HepG2 (cell line): Measurements from ENCODE around the gene TRABD. TPM values are rescaled to one million over a fixed set of nuclear protein-coding genes. Genes with fewer than 3 reads are reported as not detected.
A peak's percentile ranks its signal among the peaks of the same experiment; 100 is the strongest.

Source experiments
- DNMT3B ChIP-seq: conservative IDR thresholded peaks from 2 replicates; pipeline ENCODE4 v1.6.1; 2016; ENCODE audit warnings: missing biosample characterization, control low read depth
- ELF1 ChIP-seq: sonication (generic); formaldehyde crosslinking; IDR thresholded peaks from 2 replicates; pipeline ENCODE4 v1.4.0; 2020; ENCODE audit warnings: missing genetic modification reagents
- ERF ChIP-seq: IDR thresholded peaks from 2 replicates; pipeline ENCODE4 v1.6.1; 2018; ENCODE audit warnings: missing biosample characterization, missing genetic modification reagents
- FUBP1 ChIP-seq: sonication (generic); formaldehyde crosslinking; IDR thresholded peaks from 2 replicates; pipeline ENCODE4 v1.5.1; 2020; ENCODE audit warnings: missing genetic modification reagents, mild to moderate bottlenecking, borderline replicate concordance
- HIC2 ChIP-seq: sonication (generic); formaldehyde crosslinking; IDR thresholded peaks from 2 replicates; pipeline ENCODE4 v1.9.0; 2022; ENCODE audit warnings: low read depth, missing genetic modification reagents
- KLF11 ChIP-seq: IDR thresholded peaks from 2 replicates; pipeline ENCODE4 v1.6.1; 2016; ENCODE audit warnings: missing compliant biosample characterization
- MAFG ChIP-seq: sonication (generic); formaldehyde crosslinking; IDR thresholded peaks from 2 replicates; pipeline ENCODE4 v1.5.1; 2020; ENCODE audit warnings: mild to moderate bottlenecking, missing genetic modification reagents
- REST ChIP-seq, 2 experiments: IDR thresholded peaks; 2 replicates each; pipeline ENCODE4 v1.6.1; 2011 to 2012; ENCODE audit warnings: low read length in 2 of 2, borderline replicate concordance in 1 of 2, low read depth in 1 of 2, mild to moderate bottlenecking in 1 of 2, moderate library complexity in 1 of 2
- SAP130 ChIP-seq: IDR thresholded peaks from 2 replicates; pipeline ENCODE4 v1.6.1; 2016; ENCODE audit warnings: low read depth
- SMC3 ChIP-seq: IDR thresholded peaks from 2 replicates; pipeline ENCODE4 v1.6.1; 2011; ENCODE audit warnings: low read length, improper control_type of control experiment
- YY1 ChIP-seq: IDR thresholded peaks from 2 replicates; pipeline ENCODE4 v1.6.1; 2011; ENCODE audit warnings: low read length, low read depth, moderate library complexity, mild to moderate bottlenecking; ENCODE audit not compliant: insufficient read depth, insufficient replicate concordance
- ZNF281 ChIP-seq: sonication (generic); formaldehyde crosslinking; IDR thresholded peaks from 2 replicates; pipeline ENCODE4 v1.4.0; 2020; ENCODE audit warnings: missing genetic modification reagents, borderline replicate concordance
- ZNF296 ChIP-seq: sonication (generic); formaldehyde crosslinking; conservative IDR thresholded peaks from 2 replicates; pipeline ENCODE4 v1.5.0; 2020; ENCODE audit warnings: mild to moderate bottlenecking, missing genetic modification reagents
- ZNF468 ChIP-seq: sonication (generic); formaldehyde crosslinking; IDR thresholded peaks from 2 replicates; pipeline ENCODE4 v1.8.0; 2022; ENCODE audit warnings: mild to moderate bottlenecking, moderate library complexity, missing genetic modification reagents
- ZNF629 ChIP-seq: sonication (generic); formaldehyde crosslinking; conservative IDR thresholded peaks from 2 replicates; pipeline ENCODE4 v1.5.0; 2020; ENCODE audit warnings: missing genetic modification reagents
- ZNF772 ChIP-seq: sonication (generic); formaldehyde crosslinking; IDR thresholded peaks from 2 replicates; pipeline ENCODE4 v1.5.0; 2020; ENCODE audit warnings: mild to moderate bottlenecking, missing genetic modification reagents
- ZNF784 ChIP-seq: sonication (generic); formaldehyde crosslinking; IDR thresholded peaks from 2 replicates; pipeline ENCODE4 v1.5.1; 2020; ENCODE audit warnings: missing genetic modification reagents, mild to moderate bottlenecking, borderline replicate concordance
- ZNF841 ChIP-seq: sonication (generic); formaldehyde crosslinking; IDR thresholded peaks from 2 replicates; pipeline ENCODE4 v1.8.1; 2023; ENCODE audit warnings: missing genetic modification reagents, borderline replicate concordance
- polyA plus RNA-seq, 8 experiments: library from polyadenylated mRNA; depleted of rRNA in 3 of 8; stranded (reverse) in 7 of 8; unstranded in 1 of 8; fragments of >200 nt; fragmentation: Illumina TruSeq in 4 of 8; extraction: Trizol in 4 of 8; gene quantifications; 2 replicates each; pipeline versions ENCODE4 v1.2.1 to v1.2.3, GENCODE V29; 2011 to 2016; ENCODE audit warnings: low read depth in 4 of 8, missing spikeins in 1 of 8, mixed read lengths in 1 of 8; ENCODE audit not compliant: insufficient read depth in 1 of 8
- total RNA-seq, 5 experiments: library from RNA; depleted of rRNA; stranded (reverse); fragments of >200 nt; fragmentation: Illumina TruSeq; extraction: Trizol; gene quantifications; 2 replicates each; pipeline ENCODE4 v1.2.3, GENCODE V29; 2016; ENCODE audit warnings: low read depth in 1 of 5

The TRABD gene
- total and polyA plus RNA-seq, 2 of the 13 experiments (the other 11 are each of a cell fraction or from before 2014, with no cell fraction given): 21.5 to 28.9 TPM

- TF ChIP-seq ZNF468 (CRISPR knock-in tag) (peak; percentile 59; the same call in 1 of the 2 replicates), ELF1 (CRISPR knock-in tag) (no peak), ZNF296 (CRISPR knock-in tag) (no peak), DNMT3B (no peak), ZNF784 (0 out of 2 replicates have a peak, but pooled peaks have one; percentile 13), HIC2 (CRISPR knock-in tag) (0 out of 2 replicates have a peak, but pooled peaks have one; percentile 22), MAFG (CRISPR knock-in tag) (no peak), KLF11 (CRISPR knock-in tag) (no peak), ZNF629 (CRISPR knock-in tag) (no peak), SAP130 (CRISPR knock-in tag) (peak; percentile 44; the same call in 1 of the 2 replicates), ERF (peak; percentile 57; the same call in 1 of the 2 replicates), ZNF841 (CRISPR knock-in tag) (no peak), FUBP1 (CRISPR knock-in tag) (no peak), SMC3 (no peak), REST (IDR thresholded peaks at IDR 0.05; ENCODE audit: borderline replicate concordance in 1 of 2, low read depth in 1 of 2, low read length in 2 of 2) (no peak), ZNF772 (CRISPR knock-in tag) (no peak), YY1 (peak; percentile 39), ZNF281 (no peak)
Measured at GRCh38 chr22:50185375-50186087, at the start of gene TRABD (continued).
